OCI-LY7 (cell line): ENCODE results near the gene USP30. TPM values are rescaled to one million over a fixed set of nuclear protein-coding genes. Genes with fewer than 3 reads are reported as not detected.
"Not testable (repeated sequence)": the region's sequence is repeated elsewhere in the genome, so short reads cannot be mapped to it uniquely, and the experiment has no call there.

Experiments
- BruUV-seq: library from RNA; stranded (reverse); fragments of 400-500 nt; replicated peaks from 2 replicates; lab custom pipeline; 2021; lab: Mats Ljungman, UMichigan
- CTCF ChIA-PET: fragments of 300-600 bp; sonication (Branson Sonifier 250); formaldehyde crosslinking; loops from one replicate; lab custom pipeline; 2022; ENCODE audit warnings: antibody characterized with exemption; ENCODE audit not compliant: unreplicated experiment; lab: Charles Lee
- POLR2A ChIA-PET: fragments of 300-600 bp; sonication (Branson Sonifier 250); formaldehyde crosslinking; loops from one replicate; lab custom pipeline; 2022; ENCODE audit warnings: antibody characterized with exemption; lab: Charles Lee
- DNase-seq: peaks from one replicate; pipeline ENCODE4 v3.0.0-alpha.2; 2015; ENCODE audit warnings: low spot score
- H2AFZ ChIP-seq: fragments of 200-600 bp; sonication (generic), shearing (Covaris generic); 2 replicates; pipeline ENCODE4 v1.6.1; 2014; ENCODE audit warnings: mild to moderate bottlenecking, antibody characterized with exemption, low read length, moderate library complexity
- H3K27ac ChIP-seq: fragments of 200-600 bp; sonication (generic); 2 replicates; pipeline ENCODE4 v1.5.1; 2014; ENCODE audit warnings: mixed run types, low read depth, mild to moderate bottlenecking, moderate library complexity, low read length, inconsistent platforms; ENCODE audit not compliant: poor library complexity, severe bottlenecking
- H3K36me3 ChIP-seq: fragments of 200-600 bp; sonication (generic); 2 replicates; pipeline ENCODE4 v1.6.1; 2014; ENCODE audit warnings: mild to moderate bottlenecking, antibody characterized with exemption, low read length, moderate library complexity, mixed read lengths; ENCODE audit not compliant: insufficient read depth
- H3K4me1 ChIP-seq: fragments of 200-600 bp; sonication (generic); 2 replicates; pipeline ENCODE4 v1.5.1; 2014; ENCODE audit warnings: mild to moderate bottlenecking, low read length; ENCODE audit not compliant: insufficient read depth, poor library complexity, severe bottlenecking
- H3K4me2 ChIP-seq: fragments of 200-600 bp; sonication (generic); 2 replicates; pipeline ENCODE4 v1.6.1; 2014; ENCODE audit warnings: mild to moderate bottlenecking, low read length
- H3K4me3 ChIP-seq: fragments of 200-600 bp; sonication (generic); 2 replicates; pipeline ENCODE4 v1.5.1; 2014; ENCODE audit warnings: mild to moderate bottlenecking, low read depth, low read length; ENCODE audit not compliant: poor library complexity, severe bottlenecking
- H3K79me2 ChIP-seq: fragments of 200-600 bp; sonication (generic); 2 replicates; pipeline ENCODE4 v1.6.1; 2016; ENCODE audit warnings: low read depth, mild to moderate bottlenecking, low read length, moderate library complexity, mixed read lengths; ENCODE audit not compliant: insufficient read depth
- H3K9me2 ChIP-seq: fragments of 200-600 bp; sonication (generic); 2 replicates; pipeline ENCODE4 v1.6.1; 2016; ENCODE audit warnings: mild to moderate bottlenecking, low read length, mixed read lengths; ENCODE audit not compliant: insufficient read depth
- H3K9me3 ChIP-seq: fragments of 200-600 bp; sonication (generic); 2 replicates; pipeline ENCODE4 v1.6.1; 2014; ENCODE audit warnings: mild to moderate bottlenecking, mixed run types, low read length, mixed read lengths
- H4K20me1 ChIP-seq: fragments of 200-600 bp; sonication (generic); 2 replicates; pipeline ENCODE4 v1.6.1; 2014; ENCODE audit warnings: mild to moderate bottlenecking, antibody characterized with exemption, low read length, moderate library complexity, mixed read lengths; ENCODE audit not compliant: insufficient read depth
- EZH2phosphoT487 ChIP-seq: fragments of 200-600 bp; sonication (generic); IDR thresholded peaks from 2 replicates; pipeline ENCODE4 v1.6.1; 2018; ENCODE audit warnings: low read depth, borderline replicate concordance, mild to moderate bottlenecking, mixed run types, antibody characterized with exemption, low read length, moderate library complexity, mixed read lengths
- intact Hi-C: fragments of 100-400 bp; cut with micrococcal nuclease; formaldehyde crosslinking; loops from one replicate; pipeline ENCODE4 v1.10.0; 2022; ENCODE audit not compliant: unreplicated experiment
- total RNA-seq, 2 experiments: library from RNA; depleted of rRNA in 1 of 2; stranded (reverse); fragments of >200 nt in 1 of 2; shearing (Covaris generic) in 1 of 2; gene quantifications; 2 replicates each; pipeline ENCODE4 v1.2.3, GENCODE V29; 2014 to 2022
- TF ChIP-seq, protein P1 (sequence below): fragments of 200-600 bp; sonication (generic); conservative IDR thresholded peaks from 2 replicates; pipeline ENCODE4 v1.5.1; 2014; ENCODE audit warnings: mild to moderate bottlenecking, antibody characterized with exemption, low read length, moderate library complexity, mixed read lengths

USP30 gene
- total RNA-seq, 2 experiments from 2014 or later = 15.7 to 36.2 TPM

GRCh38 chr12:109052097-109052413 lies 321 bp upstream of the USP30 start:
- no peak for TF ChIP-seq EZH2phosphoT487
- TF ChIP-seq, protein P1, sequence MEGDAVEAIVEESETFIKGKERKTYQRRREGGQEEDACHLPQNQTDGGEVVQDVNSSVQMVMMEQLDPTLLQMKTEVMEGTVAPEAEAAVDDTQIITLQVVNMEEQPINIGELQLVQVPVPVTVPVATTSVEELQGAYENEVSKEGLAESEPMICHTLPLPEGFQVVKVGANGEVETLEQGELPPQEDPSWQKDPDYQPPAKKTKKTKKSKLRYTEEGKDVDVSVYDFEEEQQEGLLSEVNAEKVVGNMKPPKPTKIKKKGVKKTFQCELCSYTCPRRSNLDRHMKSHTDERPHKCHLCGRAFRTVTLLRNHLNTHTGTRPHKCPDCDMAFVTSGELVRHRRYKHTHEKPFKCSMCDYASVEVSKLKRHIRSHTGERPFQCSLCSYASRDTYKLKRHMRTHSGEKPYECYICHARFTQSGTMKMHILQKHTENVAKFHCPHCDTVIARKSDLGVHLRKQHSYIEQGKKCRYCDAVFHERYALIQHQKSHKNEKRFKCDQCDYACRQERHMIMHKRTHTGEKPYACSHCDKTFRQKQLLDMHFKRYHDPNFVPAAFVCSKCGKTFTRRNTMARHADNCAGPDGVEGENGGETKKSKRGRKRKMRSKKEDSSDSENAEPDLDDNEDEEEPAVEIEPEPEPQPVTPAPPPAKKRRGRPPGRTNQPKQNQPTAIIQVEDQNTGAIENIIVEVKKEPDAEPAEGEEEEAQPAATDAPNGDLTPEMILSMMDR = no peak
- peak overlapping the region; percentile 81 for H3K4me3 ChIP-seq

GRCh38 chr12:109053382-109054123 lies 1.2 kb downstream of the USP30 start:
- TF ChIP-seq EZH2phosphoT487 = no peak
- TF ChIP-seq, protein P1 = no peak
- Histone ChIP-seq H3K4me2 (peak overlapping the region; percentile 99), H3K36me3 (peaks cover 31% of the 10 kb centered on the region), H3K4me3 (peak overlapping the region; percentile 81), H2AFZ (peak overlapping the region; percentile 45; the same call in 1 of the 2 replicates), H3K9me3 (no peaks in the 10 kb centered on the region), H4K20me1 (no peaks in the 10 kb centered on the region), H3K9me2 (no peaks in the 10 kb centered on the region), H3K79me2 (peaks cover 44% of the 10 kb centered on the region), H3K27ac (peak overlapping the region; percentile 85), H3K4me1 (peaks cover 46% of the 10 kb centered on the region)
- POLR2A ChIA-PET = interaction anchor here (0.8 to 1.8 kb wide), 7 partner anchors 8 to 195 kb away, joined by 3 to 13 read pairs (median 4); partner anchors contain the start of gene ALKBH2
- peak; percentile 58 for DNase-seq
- intact Hi-C loops = loop anchor here (1.0 kb wide), 1 partner anchor 9 kb away; no protein-coding TSS in a partner anchor
- CTCF ChIA-PET = no interaction called here
- TSS peak; percentile 79 for BruUV-seq

More at GRCh38 chr12:109052097-109052413, 321 bp upstream of the USP30 start:
- no peak for DNase-seq
- Histone ChIP-seq H4K20me1 (no peaks in the 10 kb centered on the region), H3K79me2 (peaks cover 41% of the 10 kb centered on the region), H3K27ac (peak overlapping the region; percentile 85), H3K4me2 (peak overlapping the region; percentile 99), H3K9me3 (no peaks in the 10 kb centered on the region), H3K4me1 (peaks cover 36% of the 10 kb centered on the region), H3K9me2 (no peaks in the 10 kb centered on the region), H3K36me3 (peaks cover 16% of the 10 kb centered on the region; the same call in 1 of the 2 replicates), H2AFZ (peak overlapping the region; percentile 65; the same call in 1 of the 2 replicates)
- intact Hi-C loops = loop anchor here (1.0 kb wide), 1 partner anchor 41 kb away; the partner anchor contains the start of gene ALKBH2
- TSS peak; percentile 55 for BruUV-seq
- POLR2A ChIA-PET = interaction anchor here (1.0 to 1.4 kb wide), 2 partner anchors 18 to 39 kb away, joined by 4 read pairs; no protein-coding TSS in a partner anchor
- CTCF ChIA-PET = no interaction called here

DNA sequence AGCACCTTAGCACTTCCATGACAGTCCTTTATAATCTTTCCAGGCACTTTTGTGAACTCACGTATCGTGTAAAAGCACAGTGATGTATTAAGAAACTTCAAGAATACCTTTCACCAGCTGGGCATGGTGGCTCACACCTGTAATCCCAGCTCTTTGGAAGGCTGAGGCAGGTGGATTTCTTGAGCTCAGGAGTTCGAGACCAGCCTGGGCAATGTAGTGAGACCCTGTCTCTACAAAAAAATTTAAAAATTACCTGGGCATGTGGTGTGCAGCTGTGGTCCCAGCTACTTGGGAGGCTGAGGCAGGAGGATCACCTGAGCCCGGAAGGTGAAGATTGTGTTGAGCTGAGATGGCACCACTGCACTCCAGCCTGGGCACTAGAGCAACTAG lies 1.7 kb downstream of the USP30 start:
- DNase-seq, H3K9me2 ChIP-seq, CTCF ChIA-PET, H4K20me1 ChIP-seq, intact Hi-C loops, BruUV-seq, H3K9me3 ChIP-seq: not testable (repeated sequence)
- Histone ChIP-seq H3K4me1 (peaks cover 51% of the 10 kb centered on the region), H3K4me3 (peak overlapping the region; percentile 81), H3K79me2 (peaks cover 44% of the 10 kb centered on the region), H3K27ac (peak overlapping the region; percentile 85), H3K4me2 (peak overlapping the region; percentile 99), H2AFZ (peak overlapping the region; percentile 45; the same call in 1 of the 2 replicates), H3K36me3 (peaks cover 37% of the 10 kb centered on the region)
- POLR2A ChIA-PET = interaction anchor here (0.6 to 1.8 kb wide), 10 partner anchors 9 to 1147 kb away, joined by 3 to 13 read pairs (median 4); partner anchors contain the start of gene ALKBH2
